IPS-15b (cell line): ENCODE data around the gene CTXND1.

Source experiments
- H3K27me3 ChIP-seq: one replicate; pipeline ENCODE4 v1.6.1; 2013; ENCODE audit warnings: low read length; ENCODE audit not compliant: control insufficient read depth, insufficient read depth
- H3K36me3 ChIP-seq: one replicate; pipeline ENCODE4 v1.6.1; 2013; ENCODE audit warnings: low read length; ENCODE audit not compliant: control insufficient read depth, insufficient read depth
- H3K4me1 ChIP-seq: one replicate; pipeline ENCODE4 v1.6.1; 2013; ENCODE audit warnings: mild to moderate bottlenecking, low read length; ENCODE audit not compliant: control insufficient read depth, insufficient read depth
- H3K4me3 ChIP-seq: one replicate; pipeline ENCODE4 v1.5.1; 2013; ENCODE audit warnings: low read depth, low read length
- H3K9ac ChIP-seq: one replicate; pipeline ENCODE4 v1.6.1; 2013; ENCODE audit warnings: low read depth, mild to moderate bottlenecking, low read length
- H3K9me3 ChIP-seq: one replicate; pipeline ENCODE4 v1.6.1; 2013; ENCODE audit warnings: mild to moderate bottlenecking, low read length; ENCODE audit not compliant: control insufficient read depth, insufficient read depth

The CTXND1 gene

DNA sequence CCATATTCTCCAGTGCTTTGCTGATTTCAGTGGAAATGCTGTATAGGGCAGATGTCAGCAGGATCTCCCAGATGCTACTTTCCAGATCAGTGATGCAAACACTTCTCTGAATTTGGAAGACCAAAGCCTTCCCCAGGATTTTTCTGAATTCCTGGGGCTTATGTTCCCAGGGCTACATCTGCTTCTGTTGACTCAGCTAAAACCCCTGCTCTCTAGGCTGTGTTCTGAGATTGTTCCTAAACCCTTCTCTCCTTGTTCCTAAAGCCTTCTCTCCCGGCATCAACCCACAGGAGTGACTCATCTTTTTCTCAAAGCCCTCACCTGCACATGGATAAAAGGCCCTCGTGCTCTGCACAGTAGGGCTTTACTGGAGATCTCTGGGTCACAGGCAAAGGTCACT is 63.8 kb downstream of the CTXND1 start:
- Histone ChIP-seq H3K4me1 (no peaks in the 10 kb centered on the region), H3K27me3 (no peaks in the 10 kb centered on the region), H3K9me3 (no peaks in the 10 kb centered on the region), H3K9ac (no peak overlapping the region), H3K4me3 (no peak overlapping the region), H3K36me3 (peaks cover under 1% of the 10 kb centered on the region)

DNA sequence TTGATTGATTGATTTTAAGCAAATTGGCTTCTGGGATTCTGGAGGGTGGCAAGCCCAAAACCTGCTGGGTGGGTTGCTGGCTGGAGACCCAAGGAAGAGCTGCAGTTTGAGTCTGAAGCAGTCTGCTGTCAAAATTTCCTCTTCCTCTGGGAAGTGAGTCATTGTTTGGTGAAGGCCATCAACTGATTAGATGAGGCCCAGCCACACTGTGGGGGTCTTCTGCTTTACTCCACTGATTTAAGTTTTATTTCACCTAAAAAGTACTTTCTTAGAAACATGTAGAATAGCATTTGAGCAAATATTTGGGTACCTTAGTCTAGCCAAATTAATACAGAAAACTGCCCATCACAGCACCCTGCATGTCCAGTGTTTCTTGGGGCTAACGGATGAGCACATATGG is 65.4 kb downstream of the CTXND1 start:
- Histone ChIP-seq H3K27me3 (no peaks in the 10 kb centered on the region), H3K9ac (no peak overlapping the region), H3K4me1 (no peaks in the 10 kb centered on the region), H3K4me3 (no peak overlapping the region), H3K9me3 (no peaks in the 10 kb centered on the region), H3K36me3 (peaks cover 2% of the 10 kb centered on the region)

DNA sequence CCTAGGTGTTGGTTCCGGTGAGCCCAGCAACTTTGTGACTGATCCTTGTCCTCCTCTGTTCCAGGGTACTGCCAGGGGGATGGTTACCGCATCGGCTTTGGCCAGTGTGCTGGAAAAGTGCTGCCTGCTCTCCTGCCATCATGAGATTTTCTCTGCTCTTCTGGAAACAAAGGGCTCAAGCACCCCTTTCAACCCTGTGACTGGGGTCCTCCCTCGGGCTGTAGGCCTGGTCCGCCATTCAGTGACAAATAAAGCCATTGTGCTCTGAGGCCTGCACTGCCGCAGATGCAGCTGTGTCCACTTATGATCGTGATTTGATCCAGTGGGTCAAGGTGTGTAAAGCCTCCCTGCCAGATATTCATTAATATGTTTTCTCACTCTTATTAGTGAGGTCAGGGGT is 65.9 kb downstream of the CTXND1 start:
- Histone ChIP-seq H3K9ac (no peak overlapping the region), H3K36me3 (peaks cover 2% of the 10 kb centered on the region), H3K9me3 (no peaks in the 10 kb centered on the region), H3K4me1 (no peaks in the 10 kb centered on the region), H3K27me3 (no peaks in the 10 kb centered on the region), H3K4me3 (no peak overlapping the region)

DNA sequence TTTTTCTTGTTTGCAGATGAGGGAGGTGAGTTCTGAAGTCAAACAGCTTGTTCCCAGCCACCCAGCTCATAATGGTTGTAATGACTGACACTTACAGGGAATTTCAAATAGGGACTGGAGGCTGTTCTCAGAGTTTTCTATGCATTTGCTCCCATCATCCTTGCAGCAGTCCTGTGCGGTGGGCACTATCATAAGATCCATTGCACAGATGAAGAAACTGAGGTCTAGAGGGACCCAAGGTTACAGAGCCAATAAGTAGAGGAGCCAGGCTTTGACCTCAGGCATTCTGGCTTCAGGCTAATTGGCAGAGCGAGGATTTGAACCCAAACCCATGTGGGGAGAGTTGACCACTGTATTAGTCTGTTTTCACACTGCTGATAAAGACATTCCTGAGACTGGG is 66.9 kb downstream of the CTXND1 start:
- H3K9ac ChIP-seq = no peak overlapping the region
- H3K9me3 ChIP-seq = no peaks in the 10 kb centered on the region
- H3K36me3 ChIP-seq = peaks cover 7% of the 10 kb centered on the region
- H3K27me3 ChIP-seq = no peaks in the 10 kb centered on the region
- no peaks in the 10 kb centered on the region for H3K4me1 ChIP-seq
- no peak overlapping the region for H3K4me3 ChIP-seq

DNA sequence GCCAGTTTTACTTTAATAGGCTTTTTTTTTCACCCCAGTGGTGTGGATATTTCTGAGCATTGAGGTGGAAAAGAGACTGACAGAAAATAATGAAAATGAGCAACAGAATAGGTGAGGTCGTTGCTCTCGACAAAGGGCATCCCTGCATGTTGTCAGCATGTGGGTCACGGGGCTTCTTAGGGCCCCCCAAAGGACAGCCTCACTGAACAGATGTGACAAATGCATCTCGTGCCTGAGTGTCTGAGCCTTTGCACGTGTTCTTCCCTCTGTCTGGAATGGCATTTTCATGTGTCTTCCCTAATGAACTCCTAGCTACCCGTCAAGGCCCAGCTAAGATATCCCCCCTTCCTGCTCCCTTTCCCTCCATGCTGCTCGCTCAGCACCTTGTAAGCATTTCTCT is 67.5 kb downstream of the CTXND1 start:
- H3K27me3 ChIP-seq = no peaks in the 10 kb centered on the region
- no peak overlapping the region for H3K9ac ChIP-seq
- no peaks in the 10 kb centered on the region for H3K4me1 ChIP-seq
- H3K4me3 ChIP-seq = no peak overlapping the region
- H3K9me3 ChIP-seq = no peaks in the 10 kb centered on the region
- peaks cover 8% of the 10 kb centered on the region for H3K36me3 ChIP-seq

DNA sequence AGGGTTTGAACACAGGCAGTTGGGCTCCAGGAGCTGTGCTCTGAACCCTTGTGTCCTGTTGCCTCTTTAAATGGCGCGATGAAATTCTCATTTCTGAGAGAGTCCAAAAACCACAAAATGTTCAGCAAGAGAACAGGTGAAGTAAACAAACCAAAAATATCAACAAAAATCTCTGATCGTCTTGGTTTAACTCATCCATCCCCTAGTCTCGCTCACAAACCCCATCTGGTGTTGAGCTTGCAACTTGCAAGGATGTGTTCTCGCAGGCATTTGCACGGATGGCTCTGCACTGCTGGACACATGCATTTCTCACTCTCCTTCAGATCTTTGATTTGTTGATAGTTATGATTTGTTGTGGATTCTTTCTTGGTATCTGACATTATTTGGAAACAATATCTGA is 68.1 kb downstream of the CTXND1 start:
- H3K4me3 ChIP-seq = no peak overlapping the region
- H3K36me3 ChIP-seq = peaks cover 8% of the 10 kb centered on the region
- no peaks in the 10 kb centered on the region for H3K27me3 ChIP-seq
- no peaks in the 10 kb centered on the region for H3K4me1 ChIP-seq
- H3K9me3 ChIP-seq = no peaks in the 10 kb centered on the region
- H3K9ac ChIP-seq = no peak overlapping the region

DNA sequence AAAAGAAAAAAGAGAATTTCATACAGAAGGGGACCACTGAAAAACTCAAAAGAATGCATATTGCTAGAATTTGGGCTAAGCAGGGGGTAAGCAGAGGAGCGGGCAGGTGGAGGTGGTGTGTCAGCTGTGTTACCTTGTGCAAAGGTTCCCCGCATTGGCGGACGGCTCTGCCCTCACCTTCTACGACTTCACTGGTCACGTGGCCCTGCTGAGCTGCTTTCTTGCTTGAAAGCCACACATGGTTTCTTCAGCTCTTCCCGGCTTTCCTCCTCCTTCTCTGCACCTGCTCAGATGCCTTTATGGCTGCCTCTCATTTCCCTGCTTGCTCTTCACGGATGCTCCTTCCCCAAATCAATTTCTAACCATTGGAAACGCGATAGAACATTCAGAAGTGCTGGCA is 68.7 kb downstream of the CTXND1 start:
- H3K9me3 ChIP-seq = no peaks in the 10 kb centered on the region
- no peak overlapping the region for H3K4me3 ChIP-seq
- no peaks in the 10 kb centered on the region for H3K4me1 ChIP-seq
- H3K36me3 ChIP-seq = peaks cover 9% of the 10 kb centered on the region
- no peak overlapping the region for H3K9ac ChIP-seq
- H3K27me3 ChIP-seq = no peaks in the 10 kb centered on the region

DNA sequence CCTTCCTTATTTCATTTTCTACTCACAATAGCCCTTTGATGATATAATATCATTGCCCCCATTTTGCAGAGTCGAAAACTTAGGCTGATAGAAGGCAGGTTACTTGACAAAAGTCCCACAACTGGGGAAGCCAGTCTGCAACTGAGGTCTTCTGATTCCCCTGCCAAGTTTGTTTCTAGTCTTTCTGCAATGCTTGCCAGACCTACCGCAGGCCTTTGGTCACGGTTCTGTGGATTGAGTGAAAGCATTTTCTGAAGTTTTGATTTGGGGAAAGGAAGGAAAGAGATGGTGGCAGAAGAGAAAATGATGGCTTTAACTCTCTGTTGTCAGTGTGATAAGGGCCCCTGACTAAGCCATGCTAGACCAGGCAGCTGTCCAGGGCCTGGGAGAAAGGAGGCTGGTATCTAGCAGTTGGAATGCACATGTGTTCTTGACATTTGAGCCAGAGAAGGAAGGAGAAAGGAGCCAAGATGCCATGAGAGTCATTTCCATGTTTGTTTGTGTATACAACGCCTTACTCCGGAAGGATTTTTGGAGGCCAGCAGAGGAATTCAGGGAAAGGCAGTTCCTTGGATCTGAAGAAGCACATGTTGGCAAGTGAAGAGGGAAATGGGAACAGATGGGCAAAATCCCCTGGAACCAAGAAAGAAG is 69.3 kb downstream of the CTXND1 start:
- no peak overlapping the region for H3K9ac ChIP-seq
- peaks cover 12% of the 10 kb centered on the region for H3K36me3 ChIP-seq
- H3K4me1 ChIP-seq = no peaks in the 10 kb centered on the region
- H3K9me3 ChIP-seq = no peaks in the 10 kb centered on the region
- no peak overlapping the region for H3K4me3 ChIP-seq
- H3K27me3 ChIP-seq = no peaks in the 10 kb centered on the region

DNA sequence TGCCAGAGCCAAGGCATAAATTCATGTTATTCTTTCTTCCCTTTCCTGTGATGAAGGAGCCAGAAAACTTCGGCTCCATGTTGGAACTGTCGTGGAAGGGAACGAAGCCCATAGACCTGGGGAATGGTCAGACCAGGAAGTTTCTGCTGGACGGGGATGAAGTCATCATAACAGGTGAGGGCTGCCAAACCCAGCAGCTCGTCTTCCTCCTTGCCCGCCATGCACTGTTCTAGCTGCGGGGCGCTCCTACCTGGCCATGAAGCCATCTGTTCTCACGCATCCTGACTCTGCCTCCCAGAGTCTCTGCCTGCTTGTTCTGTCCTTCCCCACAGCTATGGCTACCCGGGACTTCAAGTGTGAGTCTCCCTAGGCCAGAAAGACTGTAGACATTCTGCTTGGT is 71.0 kb downstream of the CTXND1 start:
- H3K4me3 ChIP-seq = no peak overlapping the region
- peaks cover 17% of the 10 kb centered on the region for H3K36me3 ChIP-seq
- H3K9me3 ChIP-seq = no peaks in the 10 kb centered on the region
- H3K27me3 ChIP-seq = no peaks in the 10 kb centered on the region
- no peaks in the 10 kb centered on the region for H3K4me1 ChIP-seq
- no peak overlapping the region for H3K9ac ChIP-seq

DNA sequence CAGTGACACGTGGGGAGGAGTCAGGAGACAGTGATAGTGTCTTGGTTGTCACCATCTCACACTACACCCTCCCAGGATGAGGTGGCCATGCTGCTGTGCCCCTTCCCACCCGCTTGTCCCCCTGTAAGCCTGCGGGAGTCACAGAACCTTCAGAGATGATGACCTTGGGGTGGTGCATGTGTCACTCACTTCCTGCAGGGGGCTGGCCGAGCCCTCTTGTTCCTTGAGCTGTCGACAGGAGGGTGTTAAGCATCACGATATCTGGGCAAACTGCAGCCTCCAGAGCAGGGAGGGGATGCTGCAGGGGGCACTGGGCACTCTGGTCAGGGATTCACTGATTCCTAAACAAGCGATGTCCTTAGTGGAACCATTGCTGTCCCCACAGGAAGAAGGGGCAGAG is 71.5 kb downstream of the CTXND1 start:
- Histone ChIP-seq H3K27me3 (no peaks in the 10 kb centered on the region), H3K4me1 (no peaks in the 10 kb centered on the region), H3K36me3 (peaks cover 17% of the 10 kb centered on the region), H3K9me3 (no peaks in the 10 kb centered on the region), H3K9ac (no peak overlapping the region), H3K4me3 (no peak overlapping the region)

DNA sequence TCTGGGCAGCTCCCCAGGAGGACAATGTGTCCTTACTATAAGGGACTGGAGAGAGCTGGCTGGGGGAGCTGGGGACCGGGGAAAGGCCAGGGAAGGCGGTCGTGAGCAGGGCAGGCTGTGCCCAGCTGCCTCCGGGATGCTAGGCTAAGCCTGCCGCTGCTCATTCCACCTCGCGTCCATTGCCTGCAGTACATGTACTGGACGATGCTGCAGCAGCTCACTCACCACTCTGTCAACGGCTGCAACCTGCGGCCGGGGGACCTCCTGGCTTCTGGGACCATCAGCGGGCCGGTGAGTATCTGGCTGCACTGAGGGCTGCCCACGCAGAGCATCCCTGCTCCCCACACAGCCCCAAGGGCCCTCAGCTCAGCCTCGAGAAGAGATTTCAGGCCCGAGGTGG is 72.1 kb downstream of the CTXND1 start:
- Histone ChIP-seq H3K9me3 (no peaks in the 10 kb centered on the region), H3K9ac (no peak overlapping the region), H3K36me3 (peaks cover 17% of the 10 kb centered on the region), H3K4me3 (no peak overlapping the region), H3K4me1 (no peaks in the 10 kb centered on the region), H3K27me3 (no peaks in the 10 kb centered on the region)

DNA sequence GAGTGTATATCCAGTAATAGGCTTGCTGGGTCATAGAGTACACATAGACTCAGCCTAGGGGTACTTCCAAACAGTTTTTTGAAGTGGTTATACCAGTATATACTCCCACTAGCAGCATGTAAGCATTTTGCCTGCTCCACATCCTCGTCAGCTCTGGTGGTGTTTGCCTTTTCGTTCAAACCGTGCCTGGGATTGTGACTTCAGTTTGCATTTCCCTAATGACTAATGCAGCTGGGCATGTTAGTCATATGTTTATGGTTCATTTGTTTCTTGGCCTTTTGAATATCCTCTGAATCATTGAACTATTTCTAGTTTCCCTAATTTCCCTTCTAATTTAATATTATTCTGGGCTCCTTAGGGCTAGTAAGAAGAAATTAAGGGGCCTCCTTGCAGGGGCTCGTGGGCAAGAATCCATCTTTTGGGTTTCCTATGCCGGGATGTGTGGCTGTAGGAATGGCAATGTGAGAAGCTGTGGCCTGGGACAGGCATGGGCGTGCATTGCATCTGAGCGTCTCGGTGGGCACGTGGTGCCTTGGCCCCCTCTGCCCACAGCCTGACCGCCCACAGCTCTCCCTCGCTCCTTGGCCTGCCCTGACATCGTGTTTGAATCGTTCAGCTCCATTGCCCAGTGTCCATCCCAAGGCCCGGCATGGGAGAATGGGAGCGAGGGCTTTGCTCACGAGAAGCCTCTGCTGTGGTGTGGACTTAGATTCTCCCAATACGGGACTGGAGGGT is 72.8 kb downstream of the CTXND1 start:
- Histone ChIP-seq H3K27me3 (no peaks in the 10 kb centered on the region), H3K4me1 (no peaks in the 10 kb centered on the region), H3K9me3 (no peaks in the 10 kb centered on the region), H3K9ac (no peak overlapping the region), H3K36me3 (peaks cover 19% of the 10 kb centered on the region), H3K4me3 (no peak overlapping the region)
